Mucosa of descending colon (tissue), 3 donors: Measurements from ENCODE around the gene FLT1. TPM values are rescaled to one million over a fixed set of nuclear protein-coding genes. Genes with fewer than 3 reads are reported as not detected.

ENCODE experiments used
- ATAC-seq: fragments of 200-7000 bp; cut with Tn5 transposase; one replicate; pipeline ENCODE4 v1.9.1; 2020; ENCODE audit warnings: mild to moderate bottlenecking, moderate library complexity
- DNase-seq, 3 donors: peaks; one replicate each; pipeline ENCODE4 v3.0.0-alpha.2; 2020
- H3K36me3 ChIP-seq: fragments of 200-600 bp; one replicate; pipeline ENCODE4 v1.8.0; 2021; ENCODE audit warnings: low read depth, mild to moderate bottlenecking
- H3K4me1 ChIP-seq: fragments of 200-600 bp; one replicate; pipeline ENCODE4 v1.8.0; 2021; ENCODE audit warnings: low read depth, mild to moderate bottlenecking
- H3K4me3 ChIP-seq: fragments of 200-600 bp; one replicate; pipeline ENCODE4 v1.8.0; 2021; ENCODE audit warnings: mild to moderate bottlenecking
- H3K9me3 ChIP-seq: fragments of 200-600 bp; one replicate; pipeline ENCODE4 v1.8.0; 2021; ENCODE audit warnings: mild to moderate bottlenecking
- intact Hi-C, 2 donors: fragments of 100-400 bp; cut with DNase I in 1 of 2; cut with micrococcal nuclease in 1 of 2; formaldehyde crosslinking; loops; one replicate each; pipeline versions ENCODE4 v1.11.0 to v1.11.1; 2022; cut with DNase I, micrococcal nuclease
- total RNA-seq, 3 donors: library from RNA; stranded (reverse); fragmentation: NEBNext Ultra II Directional in 2 of 3; extraction: Animal tissue kit (Norgen Biotek cat#: 25700) in 2 of 3; gene quantifications; one replicate each; pipeline versions ENCODE4 v1.2.1 to v1.2.4, GENCODE V29; 2021 to 2023
- TF ChIP-seq, protein P1 (sequence below): fragments of 200-600 bp; IDR thresholded peaks from one replicate; pipeline ENCODE4 v1.8.0; 2022; ENCODE audit warnings: antibody characterized with exemption, mild to moderate bottlenecking
- donor health status: DM: no; HTN: no; CAD: no; lungs with moderate emphysema.
- donor health status: DM: no; HTN: no; CAD: no.
- donor health status: DM: no; HTN: yes; CAD: no.

FLT1 gene
- total RNA-seq, 3 donors from 2014 or later: 3.8 to 9.2 (median 4.0) TPM

DNA sequence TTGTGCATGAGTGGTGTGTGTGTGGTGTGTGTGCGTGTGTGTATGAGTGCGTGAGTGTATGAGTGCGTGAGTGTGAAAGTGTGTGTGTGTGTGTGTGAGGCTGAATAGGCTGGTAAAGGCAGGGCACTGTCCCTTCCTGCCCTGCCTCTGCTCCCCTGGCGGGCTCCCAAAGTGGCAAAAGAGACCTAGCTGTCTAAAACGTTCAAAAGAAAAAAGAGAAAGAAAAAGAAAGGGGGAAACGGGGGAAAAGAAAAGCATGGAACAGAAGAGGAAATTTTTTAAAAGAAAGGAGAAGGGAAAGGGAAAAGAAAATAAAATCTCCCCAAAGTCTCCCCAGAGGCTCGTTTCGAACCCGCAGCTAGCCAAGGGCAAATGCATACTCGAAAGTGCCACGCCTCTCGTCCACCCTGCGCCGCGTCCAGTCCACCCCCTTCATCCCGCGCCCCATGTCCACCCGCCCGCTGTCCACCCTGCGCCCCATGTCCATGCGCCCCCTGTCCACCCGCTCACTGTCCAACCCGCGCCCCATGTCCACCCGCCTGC, 37.0 kb upstream of the FLT1 start:
- Histone ChIP-seq H3K9me3 (no peaks in the 10 kb centered on the region), H3K4me3 (no peak overlapping the region), H3K36me3 (no peaks in the 10 kb centered on the region), H3K4me1 (peaks cover 17% of the 10 kb centered on the region)
- ATAC-seq: peak; percentile 16
- DNase-seq: peak in 2 of 3 donors; percentile 31 to 53
- intact Hi-C loops: no loop called here
- TF ChIP-seq, protein P1, sequence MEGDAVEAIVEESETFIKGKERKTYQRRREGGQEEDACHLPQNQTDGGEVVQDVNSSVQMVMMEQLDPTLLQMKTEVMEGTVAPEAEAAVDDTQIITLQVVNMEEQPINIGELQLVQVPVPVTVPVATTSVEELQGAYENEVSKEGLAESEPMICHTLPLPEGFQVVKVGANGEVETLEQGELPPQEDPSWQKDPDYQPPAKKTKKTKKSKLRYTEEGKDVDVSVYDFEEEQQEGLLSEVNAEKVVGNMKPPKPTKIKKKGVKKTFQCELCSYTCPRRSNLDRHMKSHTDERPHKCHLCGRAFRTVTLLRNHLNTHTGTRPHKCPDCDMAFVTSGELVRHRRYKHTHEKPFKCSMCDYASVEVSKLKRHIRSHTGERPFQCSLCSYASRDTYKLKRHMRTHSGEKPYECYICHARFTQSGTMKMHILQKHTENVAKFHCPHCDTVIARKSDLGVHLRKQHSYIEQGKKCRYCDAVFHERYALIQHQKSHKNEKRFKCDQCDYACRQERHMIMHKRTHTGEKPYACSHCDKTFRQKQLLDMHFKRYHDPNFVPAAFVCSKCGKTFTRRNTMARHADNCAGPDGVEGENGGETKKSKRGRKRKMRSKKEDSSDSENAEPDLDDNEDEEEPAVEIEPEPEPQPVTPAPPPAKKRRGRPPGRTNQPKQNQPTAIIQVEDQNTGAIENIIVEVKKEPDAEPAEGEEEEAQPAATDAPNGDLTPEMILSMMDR: no peak

DNA sequence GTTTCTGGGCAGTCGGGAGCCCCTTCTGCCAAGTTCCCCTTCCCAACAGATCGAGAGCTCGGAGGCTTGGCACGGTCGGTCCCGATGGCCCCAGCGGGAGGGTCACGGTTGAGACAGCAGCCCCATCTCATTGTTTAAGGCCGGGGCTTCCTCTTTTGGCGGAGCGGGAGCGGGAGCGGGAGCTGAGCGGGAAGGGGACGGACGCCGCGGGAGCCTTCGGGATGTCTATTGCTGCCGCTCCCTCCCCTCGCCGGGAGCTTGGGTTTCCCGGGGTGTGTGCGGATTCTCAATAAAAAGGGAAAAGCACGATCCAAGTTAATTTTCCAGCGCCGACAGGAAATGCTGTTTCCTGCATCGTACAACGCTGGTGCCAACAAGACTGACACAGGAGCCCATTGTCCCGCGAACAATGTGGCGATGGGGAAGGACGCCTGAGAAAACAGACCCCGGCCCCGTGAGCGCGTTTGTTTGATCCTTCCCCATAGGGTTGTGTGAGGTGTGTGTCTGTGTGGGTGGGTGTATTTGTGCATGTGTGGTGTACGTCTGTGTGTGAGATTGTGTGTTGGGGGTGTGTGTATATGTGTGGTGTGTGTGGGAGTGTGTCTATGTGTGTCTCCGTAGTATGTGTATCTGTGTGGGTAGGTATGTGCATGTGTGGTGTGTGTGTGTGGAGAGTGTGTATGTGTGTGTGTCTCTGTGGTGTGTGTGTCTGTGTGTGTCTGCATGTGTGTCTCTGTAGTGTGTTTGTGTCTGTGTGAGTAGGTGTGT, 36.3 kb upstream of the FLT1 start:
- Histone ChIP-seq H3K4me3 (no peak overlapping the region), H3K9me3 (no peaks in the 10 kb centered on the region), H3K4me1 (peaks cover 17% of the 10 kb centered on the region), H3K36me3 (no peaks in the 10 kb centered on the region)
- ATAC-seq: peak; percentile 64
- TF ChIP-seq, protein P1: no peak
- intact Hi-C loops: no loop called here
- peak; percentile 38 to 63 (median 60) for DNase-seq

DNA sequence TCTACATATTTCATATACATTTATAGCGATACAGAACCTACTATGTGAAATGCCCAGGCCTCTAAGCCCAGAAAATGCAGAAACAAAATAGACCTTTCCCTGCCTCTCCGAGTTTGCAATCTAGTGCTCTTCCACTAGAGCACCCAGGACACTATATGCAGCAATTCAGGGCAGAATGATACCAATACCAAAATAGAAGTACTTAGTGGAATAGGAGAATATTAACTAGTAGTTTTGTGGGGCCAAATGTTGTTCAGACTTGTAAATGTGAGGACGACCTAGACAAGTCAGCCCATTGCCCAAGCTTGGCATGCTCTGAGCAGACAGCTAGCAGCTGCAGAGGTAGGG, 35.8 kb upstream of the FLT1 start:
- peaks cover 17% of the 10 kb centered on the region for H3K4me1 ChIP-seq
- TF ChIP-seq, protein P1: no peak
- H3K9me3 ChIP-seq: no peaks in the 10 kb centered on the region
- no peaks in the 10 kb centered on the region for H3K36me3 ChIP-seq
- H3K4me3 ChIP-seq: no peak overlapping the region
- ATAC-seq (peak; percentile 2), DNase-seq (no peak)
- intact Hi-C loops: no loop called here

DNA sequence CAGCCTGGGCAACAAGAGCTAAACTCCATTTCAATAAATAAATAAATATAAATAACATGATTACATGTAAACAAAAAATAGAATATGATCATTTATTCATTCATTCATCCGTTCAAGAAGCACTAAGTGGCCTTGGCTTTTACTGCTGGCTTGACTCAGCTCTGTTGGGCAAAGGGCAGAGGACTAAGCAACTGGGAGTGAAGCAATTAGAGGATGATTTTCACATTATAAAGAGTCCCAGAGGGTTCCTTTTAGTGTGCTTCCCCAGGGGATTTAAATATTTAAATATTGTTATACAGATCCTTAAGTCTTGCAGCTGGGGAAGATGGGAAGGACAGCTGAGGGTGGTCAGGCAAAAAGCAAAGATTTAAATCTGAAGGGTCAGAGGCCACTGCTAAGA, 34.9 kb upstream of the FLT1 start:
- H3K9me3 ChIP-seq: no peaks in the 10 kb centered on the region
- H3K4me3 ChIP-seq: no peak overlapping the region
- ATAC-seq (peak; percentile 49), DNase-seq (no peak)
- TF ChIP-seq, protein P1: no peak
- intact Hi-C loops: loop anchor here in 1 of 2 donors (5.0 kb wide), 1 partner anchor 107 kb away; no protein-coding TSS in a partner anchor
- H3K4me1 ChIP-seq: peaks cover 17% of the 10 kb centered on the region
- H3K36me3 ChIP-seq: no peaks in the 10 kb centered on the region

DNA sequence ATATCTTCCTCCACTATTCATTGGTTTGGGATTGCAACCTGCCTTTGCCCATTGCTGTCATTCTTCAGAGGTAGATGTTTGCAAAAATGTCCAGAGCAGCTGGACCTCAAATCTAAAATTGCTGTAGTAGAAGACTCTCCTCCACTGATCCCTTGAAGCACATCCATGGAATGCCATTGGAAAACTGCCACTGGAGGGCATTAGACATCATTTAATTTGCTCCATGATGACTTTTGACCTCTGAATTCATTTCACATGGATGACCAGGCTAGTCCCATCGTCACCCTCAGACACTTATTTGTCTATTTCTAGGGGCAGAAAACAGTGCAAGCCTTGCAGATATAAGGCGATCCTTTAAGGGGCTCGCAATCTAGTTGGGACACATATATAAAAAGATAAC, 33.9 kb upstream of the FLT1 start:
- intact Hi-C loops: loop anchor here in 1 of 2 donors (5.0 kb wide), 1 partner anchor 108 kb away; no protein-coding TSS in a partner anchor
- peaks cover 14% of the 10 kb centered on the region for H3K4me1 ChIP-seq
- no peaks in the 10 kb centered on the region for H3K9me3 ChIP-seq
- H3K4me3 ChIP-seq: no peak overlapping the region
- DNase-seq (peak in 1 of 3 donors; percentile 52), ATAC-seq (peak; percentile 30)
- TF ChIP-seq, protein P1: no peak
- H3K36me3 ChIP-seq: no peaks in the 10 kb centered on the region
